Liver (tissue), 9 donors: ENCODE measurements around the gene ACLY. TPM values are rescaled to one million over a fixed set of nuclear protein-coding genes. Genes with fewer than 3 reads are reported as not detected.

Source experiments
- DNase-seq: peaks from one replicate; pipeline ENCODE4 v3.0.0-alpha.2; 2017; ENCODE audit warnings: low spot score
- H3K27ac ChIP-seq, 2 donors: one replicate each; pipeline ENCODE4 v1.7.0; 2013; ENCODE audit warnings: inconsistent platforms in 2 of 2, low read length in 2 of 2, control low read depth in 1 of 2, low read depth in 1 of 2, mild to moderate bottlenecking in 1 of 2
- H3K27me3 ChIP-seq, 4 donors: one replicate each; pipeline versions ENCODE4 v1.6.1 to v1.7.0; 2013; ENCODE audit warnings: low read length in 3 of 4, inconsistent platforms in 1 of 4, mild to moderate bottlenecking in 1 of 4, moderate library complexity in 1 of 4; ENCODE audit not compliant: control insufficient read depth in 4 of 4, insufficient read depth in 4 of 4
- H3K36me3 ChIP-seq, 4 donors: one replicate each; pipeline versions ENCODE4 v1.6.1 to v1.7.0; 2013; ENCODE audit warnings: low read length in 3 of 4, mild to moderate bottlenecking in 3 of 4, low read depth in 1 of 4, moderate library complexity in 1 of 4; ENCODE audit not compliant: control insufficient read depth in 4 of 4, insufficient read depth in 3 of 4
- H3K4me1 ChIP-seq, 4 donors: one replicate each; pipeline versions ENCODE4 v1.6.1 to v1.7.0; 2013; ENCODE audit warnings: low read length in 3 of 4, mild to moderate bottlenecking in 3 of 4, moderate library complexity in 1 of 4; ENCODE audit not compliant: control insufficient read depth in 4 of 4, insufficient read depth in 4 of 4
- H3K4me3 ChIP-seq, 3 donors: one replicate each; pipeline versions ENCODE4 v1.6.1 to v1.7.0; 2013; ENCODE audit warnings: low read length in 3 of 3, control low read depth in 1 of 3, low read depth in 1 of 3, mild to moderate bottlenecking in 1 of 3
- H3K9ac ChIP-seq, 2 donors: one replicate each; pipeline ENCODE4 v1.7.0; 2013; ENCODE audit warnings: low read length in 2 of 2, mild to moderate bottlenecking in 2 of 2, moderate library complexity in 2 of 2, control low read depth in 1 of 2, low read depth in 1 of 2
- H3K9me3 ChIP-seq, 4 donors: one replicate each; pipeline versions ENCODE4 v1.6.1 to v1.7.0; 2013; ENCODE audit warnings: low read length in 3 of 4; ENCODE audit not compliant: control insufficient read depth in 4 of 4
- ATF3 ChIP-seq: IDR thresholded peaks from 2 replicates; pipeline ENCODE4 v1.6.1; 2016; ENCODE audit warnings: antibody characterized with exemption
- CTCF ChIP-seq: fragments of 150-350 bp; IDR thresholded peaks from 2 replicates; pipeline ENCODE4 v1.5.1; 2017; ENCODE audit warnings: improper control_type of control experiment, low read depth, low read length; ENCODE audit not compliant: missing input control
- FOXA1 ChIP-seq: IDR thresholded peaks from 2 replicates; pipeline ENCODE4 v1.6.1; 2016; ENCODE audit warnings: antibody characterized with exemption
- FOXA2 ChIP-seq: IDR thresholded peaks from 2 replicates; pipeline ENCODE4 v1.6.1; 2016; ENCODE audit warnings: antibody characterized with exemption
- GABPA ChIP-seq, 2 donors: IDR thresholded peaks in 1 of 2; conservative IDR thresholded peaks in 1 of 2; 2 replicates each; pipeline ENCODE4 v1.6.1; 2016; ENCODE audit warnings: antibody characterized with exemption in 2 of 2, mild to moderate bottlenecking in 1 of 2, moderate library complexity in 1 of 2
- HNF4A ChIP-seq, 2 donors: conservative IDR thresholded peaks; 2 replicates each; pipeline ENCODE4 v1.6.1; 2016; ENCODE audit warnings: antibody characterized with exemption in 2 of 2, mild to moderate bottlenecking in 2 of 2
- HNF4G ChIP-seq: IDR thresholded peaks from 2 replicates; pipeline ENCODE4 v1.6.1; 2016; ENCODE audit warnings: antibody characterized with exemption
- JUND ChIP-seq, 2 donors: IDR thresholded peaks; 2 replicates each; pipeline ENCODE4 v1.6.1; 2016; ENCODE audit warnings: antibody characterized with exemption in 2 of 2
- MAX ChIP-seq: IDR thresholded peaks from 2 replicates; pipeline ENCODE4 v1.6.1; 2016; ENCODE audit warnings: antibody characterized with exemption
- NR2F2 ChIP-seq: IDR thresholded peaks from 2 replicates; pipeline ENCODE4 v1.6.1; 2016; ENCODE audit warnings: antibody characterized with exemption
- RAD21 ChIP-seq, 2 donors: IDR thresholded peaks; 2 replicates each; pipeline ENCODE4 v1.6.1; 2016; ENCODE audit warnings: antibody characterized with exemption in 2 of 2, mild to moderate bottlenecking in 2 of 2
- REST ChIP-seq: IDR thresholded peaks from 2 replicates; pipeline ENCODE4 v1.6.1; 2016; ENCODE audit warnings: antibody characterized with exemption, mild to moderate bottlenecking
- RXRA ChIP-seq, 2 donors: IDR thresholded peaks; 2 replicates each; pipeline ENCODE4 v1.6.1; 2017 to 2018; ENCODE audit warnings: antibody characterized with exemption in 2 of 2, mild to moderate bottlenecking in 1 of 2
- SP1 ChIP-seq: IDR thresholded peaks from 2 replicates; pipeline ENCODE4 v1.6.1; 2018; ENCODE audit warnings: antibody characterized with exemption, mild to moderate bottlenecking
- TAF1 ChIP-seq: conservative IDR thresholded peaks from 2 replicates; pipeline ENCODE4 v1.6.1; 2016; ENCODE audit warnings: antibody characterized with exemption, mild to moderate bottlenecking
- YY1 ChIP-seq: IDR thresholded peaks from 2 replicates; pipeline ENCODE4 v1.6.1; 2016; ENCODE audit warnings: antibody characterized with exemption, mild to moderate bottlenecking
- ZBTB33 ChIP-seq: IDR thresholded peaks from 2 replicates; pipeline ENCODE4 v1.6.1; 2016; ENCODE audit warnings: antibody characterized with exemption
- WGBS: extraction: QIAGEN DNeasy Blood & Tissue Kit; methylation state at CpG from one replicate; pipeline ENCODE4 v1.1.7; 2013; 5-methylcytosine and 5-hydroxymethylcytosine counted together
- polyA plus RNA-seq, 2 donors: library from polyadenylated mRNA; stranded (reverse) in 1 of 2; unstranded in 1 of 2; fragments of 200-250 nt in 1 of 2; fragments of >200 nt in 1 of 2; fragmentation: Nextera tagmentation in 1 of 2; extraction: Ambion mirVana in 1 of 2; gene quantifications; one replicate each; pipeline versions ENCODE4 v1.2.1 to v1.2.3, GENCODE V29; 2013 to 2015
- total RNA-seq, 2 donors: library from RNA; depleted of rRNA; stranded (reverse); fragments of >200 nt; gene quantifications; one replicate each; pipeline ENCODE4 v1.2.3, GENCODE V29; 2014
- donor health status: healthy.
- donor health status: healthy.
- donor health status: healthy.
- donor health status: healthy.
- donor health status: healthy.

Gene ACLY
- total and polyA plus RNA-seq, 4 donors: 12.1 to 133 (median 37.1) TPM

GRCh38 chr17:41907633-41908539, 10.9 kb downstream of the ACLY start:
- no peak overlapping the region for H3K4me3 ChIP-seq
- peaks cover 11 to 71% (median 42%) of the 10 kb centered on the region in 4 donors for H3K36me3 ChIP-seq
- DNase-seq: peak; percentile 50
- no peaks in the 10 kb centered on the region for H3K27me3 ChIP-seq
- H3K4me1 ChIP-seq: peaks cover 0 to 11% (median 4%) of the 10 kb centered on the region in 4 donors
- WGBS: 83% methylated on average over 14 of the region's 14 CpGs
- no peaks in the 10 kb centered on the region for H3K9me3 ChIP-seq
- no peak overlapping the region for H3K9ac ChIP-seq
- TF ChIP-seq RAD21 (IDR thresholded peaks at IDR 0.05) (peak in 1 of 2 donors; percentile 33), JUND (IDR thresholded peaks at IDR 0.05) (peak in 1 of 2 donors; percentile 14), NR2F2 (no peak), ATF3 (no peak), SP1 (peak; percentile 35), HNF4A (conservative IDR thresholded peaks at IDR 0.05) (peak; percentile 53 to 72), TAF1 (no peak), GABPA (IDR thresholded peaks at IDR 0.05 in 1 of 2, conservative IDR thresholded peaks at IDR 0.05 in 1 of 2) (no peak), MAX (no peak), RXRA (IDR thresholded peaks at IDR 0.05) (peak; percentile 54 to 72), YY1 (no peak), HNF4G (no peak)
- no peak overlapping the region for H3K27ac ChIP-seq

- H3K4me1 ChIP-seq: peaks cover 0 to 11% (median 4%) of the 10 kb centered on the region in 4 donors
- TF ChIP-seq ZBTB33 (no peak), HNF4A (conservative IDR thresholded peaks at IDR 0.05) (no peak), FOXA1 (no peak), FOXA2 (no peak), SP1 (no peak), JUND (IDR thresholded peaks at IDR 0.05) (no peak), RXRA (IDR thresholded peaks at IDR 0.05) (no peak), HNF4G (no peak), GABPA (IDR thresholded peaks at IDR 0.05 in 1 of 2, conservative IDR thresholded peaks at IDR 0.05 in 1 of 2) (no peak), ATF3 (no peak), TAF1 (no peak), YY1 (no peak), CTCF (no peak), RAD21 (IDR thresholded peaks at IDR 0.05) (no peak), REST (no peak)
- DNase-seq: no peak
- no peaks in the 10 kb centered on the region for H3K27me3 ChIP-seq
- no peak overlapping the region for H3K9ac ChIP-seq
- H3K36me3 ChIP-seq: peaks cover 11 to 70% (median 41%) of the 10 kb centered on the region in 4 donors
- H3K4me3 ChIP-seq: no peak overlapping the region
- no peak overlapping the region for H3K27ac ChIP-seq
- no peaks in the 10 kb centered on the region for H3K9me3 ChIP-seq
- WGBS: 92% methylated on average over 8 of the region's 8 CpGs
Observed at GRCh38 chr17:41907185-41907556, 11.6 kb downstream of the ACLY start.
